ENCODE results near the gene TMEM232. TPM values are rescaled to one million over a fixed set of nuclear protein-coding genes. Genes with fewer than 3 reads are reported as not detected.

The TMEM232 gene
- total and polyA plus RNA-seq, 7 experiments from 2014 or later = 0.43 to 3.0 (median 1.8) TPM

DNA sequence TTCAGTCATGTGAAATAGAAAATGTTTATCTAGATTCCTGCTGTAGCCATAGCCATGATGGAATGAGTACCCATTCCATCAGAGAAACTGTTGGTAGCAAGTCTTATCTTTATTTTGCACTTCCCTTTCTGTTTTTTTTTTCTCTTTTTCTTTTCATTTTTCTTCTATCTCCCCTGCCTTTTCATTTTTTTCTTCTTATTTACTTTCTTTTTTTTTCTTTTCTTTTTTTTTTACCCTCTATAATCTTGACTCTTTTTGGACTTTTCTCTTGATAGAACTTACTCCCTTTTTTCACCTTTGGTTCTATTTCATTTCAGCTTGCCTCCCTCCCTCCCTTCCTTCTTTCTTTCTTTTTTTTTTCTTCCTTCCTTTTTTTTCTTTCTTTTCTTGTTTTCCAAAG lies 27.7 kb upstream of the TMEM232 start:
- CTCF ChIA-PET = no interaction called here
- no peaks in the 10 kb centered on the region for H3K9me3 Mint-ChIP-seq
- H3K27me3 ChIP-seq (ENCODE audit: control insufficient read depth in 2 of 2, insufficient read depth in 2 of 2, low read length in 2 of 2) = no peaks in the 10 kb centered on the region
- H3K27me3 Mint-ChIP-seq = no peaks in the 10 kb centered on the region
- no peaks in the 10 kb centered on the region for H3K9me3 ChIP-seq (ENCODE audit: control insufficient read depth in 2 of 3, low read length in 3 of 3)
- H3K36me3 ChIP-seq (ENCODE audit: control insufficient read depth in 2 of 3, insufficient read depth in 3 of 3, low read length in 3 of 3) = peaks cover 0 to 18% (median 0%) of the 10 kb centered on the region in 3 experiments
- DNase-seq (no peak), ATAC-seq (no peak)
- peaks cover 0 to 40% (median 17%) of the 10 kb centered on the region in 5 donors for H3K36me3 Mint-ChIP-seq
- no peak overlapping the region for H3K4me3 ChIP-seq (ENCODE audit: low read length)
- H3K27ac Mint-ChIP-seq = peak overlapping the region in 4 of 9 donors; percentile 20 to 88 (median 66)
- POLR2A ChIA-PET = no interaction called here
- H3K4me1 ChIP-seq (ENCODE audit: control insufficient read depth in 2 of 2, insufficient read depth in 2 of 2, low read length in 2 of 2) = peaks cover 0 to 12% of the 10 kb centered on the region in 2 donors
- H3K4me3 Mint-ChIP-seq = peak overlapping the region in 1 of 10 donors; percentile 72
- no peak overlapping the region for H3K27ac ChIP-seq (ENCODE audit: low read depth, low read length)
- intact Hi-C loops (cut with micrococcal nuclease) = loop anchor here in 1 of 2 donors (5.0 kb wide), 5 partner anchors 478 to 1408 kb away; partner anchors contain the start of genes NREP and STARD4
- H3K4me1 Mint-ChIP-seq = peaks cover 14 to 47% (median 29%) of the 10 kb centered on the region in 7 donors

DNA sequence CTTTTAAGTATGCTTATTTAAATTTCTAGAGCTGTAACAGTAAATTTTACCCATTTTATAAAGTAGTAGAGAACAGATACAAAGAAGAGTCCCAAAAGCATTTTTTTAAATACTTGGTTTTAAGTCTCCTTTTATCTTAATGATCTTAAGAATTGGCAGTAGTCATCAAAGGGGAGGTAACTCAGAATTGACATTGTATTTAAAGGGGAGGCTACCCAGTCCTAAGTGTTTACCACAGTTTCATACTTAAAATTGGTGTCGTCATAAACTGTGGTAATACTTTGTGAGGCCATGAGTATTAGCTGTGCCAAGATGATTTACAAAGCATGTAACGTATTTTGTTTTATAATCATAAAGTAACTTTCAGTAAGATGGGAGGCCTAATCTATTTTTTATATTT lies 27.1 kb upstream of the TMEM232 start:
- Histone ChIP-seq H3K27ac (ENCODE audit: low read depth, low read length) (no peak overlapping the region), H3K27me3 (ENCODE audit: control insufficient read depth in 2 of 2, insufficient read depth in 2 of 2, low read length in 2 of 2) (no peaks in the 10 kb centered on the region), H3K4me1 (ENCODE audit: control insufficient read depth in 2 of 2, insufficient read depth in 2 of 2, low read length in 2 of 2) (peaks cover 0 to 12% of the 10 kb centered on the region in 2 donors), H3K36me3 (ENCODE audit: control insufficient read depth in 2 of 3, insufficient read depth in 3 of 3, low read length in 3 of 3) (peaks cover 0 to 21% (median 0%) of the 10 kb centered on the region in 3 experiments), H3K9me3 (ENCODE audit: control insufficient read depth in 2 of 3, low read length in 3 of 3) (no peaks in the 10 kb centered on the region), H3K4me3 (ENCODE audit: low read length) (no peak overlapping the region)
- ChIA-PET CTCF (no interaction called here), POLR2A (no interaction called here)
- peak overlapping the region in 2 of 9 donors; percentile 47 to 84 for H3K27ac Mint-ChIP-seq
- no peaks in the 10 kb centered on the region for H3K27me3 Mint-ChIP-seq
- DNase-seq (no peak), ATAC-seq (no peak)
- peaks cover 4 to 46% (median 22%) of the 10 kb centered on the region in 5 donors for H3K36me3 Mint-ChIP-seq
- H3K9me3 Mint-ChIP-seq = no peaks in the 10 kb centered on the region
- intact Hi-C loops (cut with micrococcal nuclease) = loop anchor here in 1 of 2 donors (2.0 to 5.0 kb wide), 7 partner anchors 339 to 1409 kb away; partner anchors contain the start of genes NREP, STARD4 and WDR36
- peaks cover 15 to 51% (median 35%) of the 10 kb centered on the region in 7 donors for H3K4me1 Mint-ChIP-seq
- H3K4me3 Mint-ChIP-seq = no peak overlapping the region

DNA sequence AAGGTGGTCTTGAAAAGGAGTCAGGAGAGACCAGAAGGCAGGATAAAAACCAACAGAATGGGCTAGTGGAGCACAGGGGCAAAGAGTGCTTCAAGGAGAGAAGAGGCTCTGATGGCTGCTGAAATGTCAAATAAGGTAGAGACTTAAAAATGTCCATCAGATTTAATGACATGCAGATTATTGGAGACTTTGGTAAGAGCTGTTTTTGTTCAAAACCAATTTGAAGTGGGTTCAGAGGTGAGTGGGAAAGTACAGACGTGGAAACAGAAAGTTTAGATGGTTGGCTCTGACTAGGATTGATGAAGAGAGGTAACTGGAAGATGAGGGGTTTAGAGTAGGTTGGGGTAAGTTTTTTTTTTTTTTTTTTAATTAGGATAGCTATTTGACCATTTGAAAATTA lies 26.5 kb upstream of the TMEM232 start:
- peaks cover 4 to 43% (median 21%) of the 10 kb centered on the region in 5 donors for H3K36me3 Mint-ChIP-seq
- POLR2A ChIA-PET = no interaction called here

DNA sequence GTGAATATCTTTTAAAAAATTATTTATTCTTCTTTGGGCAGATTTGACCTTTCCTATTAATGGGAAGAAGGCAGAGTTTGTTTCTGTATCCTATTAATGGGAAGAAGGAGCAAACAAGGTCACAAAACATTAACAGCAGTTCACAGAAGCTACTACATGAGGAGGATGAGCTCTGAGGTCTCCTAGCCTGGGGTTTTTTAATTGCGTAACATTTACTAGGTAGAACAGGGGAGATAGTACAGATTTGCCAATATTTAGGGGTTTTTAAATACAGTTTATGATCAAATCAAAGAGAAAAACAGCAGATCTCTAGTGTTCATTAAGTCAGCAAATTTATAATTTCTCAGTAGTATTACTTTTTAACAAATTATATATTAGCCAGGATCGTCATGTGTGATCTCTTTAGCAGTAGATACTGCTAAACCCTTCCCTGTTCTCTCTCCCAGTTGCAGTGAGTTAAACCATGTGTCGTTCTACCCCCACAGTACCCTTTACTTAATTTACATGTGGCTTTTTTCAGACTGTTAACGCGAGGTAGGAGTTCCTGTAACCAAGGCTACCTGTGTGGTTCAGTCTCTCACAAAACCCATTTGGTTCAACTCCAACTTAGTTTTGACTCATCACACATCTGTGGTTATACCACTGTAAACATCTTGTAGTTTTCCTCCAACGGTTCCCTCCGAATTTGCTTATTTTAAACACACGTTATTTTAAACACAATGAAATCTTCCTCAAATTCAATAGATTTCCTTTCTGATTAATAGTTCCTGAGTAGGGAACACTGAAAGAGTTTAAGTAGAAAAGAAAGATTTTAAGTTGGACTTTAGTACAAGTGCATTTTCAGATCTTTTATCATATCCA lies 25.7 kb upstream of the TMEM232 start:
- no peak overlapping the region for H3K27ac ChIP-seq (ENCODE audit: low read depth, low read length)
- no peaks in the 10 kb centered on the region for H3K27me3 Mint-ChIP-seq
- H3K36me3 ChIP-seq (ENCODE audit: control insufficient read depth in 2 of 3, insufficient read depth in 3 of 3, low read length in 3 of 3) = peaks cover 0 to 26% (median under 1%) of the 10 kb centered on the region in 3 experiments
- peak overlapping the region in 1 of 10 donors; percentile 68 for H3K4me3 Mint-ChIP-seq
- no peaks in the 10 kb centered on the region for H3K27me3 ChIP-seq (ENCODE audit: control insufficient read depth in 2 of 2, insufficient read depth in 2 of 2, low read length in 2 of 2)
- peaks cover 0 to 12% of the 10 kb centered on the region in 2 donors for H3K4me1 ChIP-seq (ENCODE audit: control insufficient read depth in 2 of 2, insufficient read depth in 2 of 2, low read length in 2 of 2)
- H3K36me3 Mint-ChIP-seq = peaks cover 4 to 44% (median 24%) of the 10 kb centered on the region in 5 donors
- POLR2A ChIA-PET = no interaction called here
- H3K4me3 ChIP-seq (ENCODE audit: low read length) = no peak overlapping the region
- CTCF ChIA-PET = no interaction called here
- peaks cover 15 to 47% (median 34%) of the 10 kb centered on the region in 7 donors for H3K4me1 Mint-ChIP-seq
- ATAC-seq = peak; percentile 82
- H3K9me3 ChIP-seq (ENCODE audit: control insufficient read depth in 2 of 3, low read length in 3 of 3) = no peaks in the 10 kb centered on the region
- H3K27ac Mint-ChIP-seq = peak overlapping the region in 8 of 9 donors; percentile 5 to 84 (median 59)
- intact Hi-C loops (cut with micrococcal nuclease) = loop anchor here in 1 of 2 donors (1.0 to 5.0 kb wide), 8 partner anchors 13 to 1410 kb away; partner anchors contain the start of genes NREP, SLC25A46, STARD4 and WDR36
- peak in 2 of 9 donors; percentile 8 to 30 for DNase-seq
- no peaks in the 10 kb centered on the region for H3K9me3 Mint-ChIP-seq

More for the DNA sequence above, 26.5 kb upstream of the TMEM232 start:
- H3K4me3 ChIP-seq (ENCODE audit: low read length) = no peak overlapping the region
- Mint-ChIP-seq H3K9me3 (no peaks in the 10 kb centered on the region), H3K27ac (peak overlapping the region; percentile 14 to 84 (median 48)), H3K4me3 (peak overlapping the region in 2 of 10 donors; percentile 10 to 68), H3K4me1 (peaks cover 15 to 47% (median 35%) of the 10 kb centered on the region in 7 donors), H3K27me3 (no peaks in the 10 kb centered on the region)
- no peaks in the 10 kb centered on the region for H3K9me3 ChIP-seq (ENCODE audit: control insufficient read depth in 2 of 3, low read length in 3 of 3)
- H3K36me3 ChIP-seq (ENCODE audit: control insufficient read depth in 2 of 3, insufficient read depth in 3 of 3, low read length in 3 of 3) = peaks cover 0 to 23% (median 0%) of the 10 kb centered on the region in 3 experiments
- DNase-seq = no peak
- peaks cover 0 to 12% of the 10 kb centered on the region in 2 donors for H3K4me1 ChIP-seq (ENCODE audit: control insufficient read depth in 2 of 2, insufficient read depth in 2 of 2, low read length in 2 of 2)
- no peak overlapping the region for H3K27ac ChIP-seq (ENCODE audit: low read depth, low read length)
- ATAC-seq = no peak
- H3K27me3 ChIP-seq (ENCODE audit: control insufficient read depth in 2 of 2, insufficient read depth in 2 of 2, low read length in 2 of 2) = no peaks in the 10 kb centered on the region
- intact Hi-C loops (cut with micrococcal nuclease) = loop anchor here in 1 of 2 donors (1.0 to 5.0 kb wide), 8 partner anchors 14 to 1409 kb away; partner anchors contain the start of genes NREP, SLC25A46, STARD4 and WDR36
- CTCF ChIA-PET = no interaction called here

DNA sequence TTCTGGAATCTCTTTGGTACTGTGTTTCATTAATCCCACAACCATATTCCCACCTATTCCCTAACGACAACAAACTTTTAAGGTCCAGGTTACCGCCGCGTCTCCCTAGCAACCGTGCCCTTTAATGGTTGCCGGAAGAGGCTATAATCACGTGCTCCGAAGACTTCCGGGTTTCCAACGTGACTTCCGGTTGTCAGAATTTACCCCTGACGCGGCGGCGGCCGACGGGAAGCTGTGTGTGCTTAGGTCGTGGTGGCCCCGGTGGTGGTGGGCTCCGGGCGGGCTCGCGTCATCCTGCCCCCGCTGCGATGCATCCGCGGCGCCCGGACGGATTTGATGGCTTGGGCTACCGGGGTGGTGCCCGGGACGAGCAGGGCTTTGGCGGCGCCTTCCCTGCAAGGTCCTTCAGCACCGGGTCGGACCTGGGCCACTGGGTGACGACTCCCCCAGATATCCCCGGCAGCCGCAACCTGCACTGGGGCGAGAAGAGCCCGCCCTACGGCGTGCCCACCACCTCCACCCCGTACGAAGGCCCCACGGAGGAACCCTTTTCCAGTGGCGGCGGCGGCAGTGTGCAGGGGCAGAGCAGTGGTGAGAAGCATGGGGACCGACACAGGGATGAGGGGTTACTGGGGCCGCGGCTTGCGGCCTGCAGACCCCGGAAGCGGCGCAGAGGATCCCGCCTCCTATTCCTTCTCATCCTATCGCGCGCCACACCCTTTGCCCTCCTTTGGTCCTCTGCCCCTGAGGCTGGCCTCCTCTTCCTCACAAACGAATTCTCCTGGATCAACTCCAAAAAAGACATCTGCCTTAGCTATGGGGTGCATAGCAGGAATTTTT lies 12.6 kb upstream of the TMEM232 start, which contains the start of gene SLC25A46:
TSS of gene SLC25A46 (plus strand) at position 196 of the 840 bp plus-strand sequence. CDS start at position 309, 113 bp downstream.
- Mint-ChIP-seq H3K4me3 (peak within 1 kb of the TSS; percentile 90 to 100 (median 96)), H3K27ac (peak within 1 kb of the TSS; percentile 91 to 100 (median 96)), H3K9me3 (peaks cover 0 to 2% (median 0%) of the 10 kb centered on the region in 11 donors), H3K27me3 (peaks cover 4 to 19% (median 6%) of the 10 kb centered on the region in 5 donors), H3K36me3 (peaks cover 0 to 5% (median 0%) of the 10 kb centered on the region in 5 donors), H3K4me1 (peaks cover 14 to 45% (median 34%) of the 10 kb centered on the region in 7 donors)
- Histone ChIP-seq H3K4me1 (ENCODE audit: control insufficient read depth in 2 of 2, insufficient read depth in 2 of 2, low read length in 2 of 2) (peaks cover 4 to 15% of the 10 kb centered on the region in 2 donors), H3K27me3 (ENCODE audit: control insufficient read depth in 2 of 2, insufficient read depth in 2 of 2, low read length in 2 of 2) (no peaks in the 10 kb centered on the region), H3K36me3 (ENCODE audit: control insufficient read depth in 2 of 3, insufficient read depth in 3 of 3, low read length in 3 of 3) (peaks cover 0 to 5% (median 0%) of the 10 kb centered on the region in 3 experiments), H3K4me3 (ENCODE audit: low read length) (peak within 1 kb of the TSS; percentile 96), H3K27ac (ENCODE audit: low read depth, low read length) (peak within 1 kb of the TSS; percentile 86), H3K9me3 (ENCODE audit: control insufficient read depth in 2 of 3, low read length in 3 of 3) (no peaks in the 10 kb centered on the region)
- DNase-seq (peak; percentile 75 to 92 (median 91)), ATAC-seq (peak; percentile 92)
- CTCF ChIA-PET = interaction anchor here (0.9 to 1.2 kb wide), 2 partner anchors 17 kb away, joined by 3 to 4 read pairs; no protein-coding TSS in a partner anchor
- intact Hi-C loops (cut with micrococcal nuclease) = loop anchor here (1.0 to 10.0 kb wide), 20 partner anchors 13 to 1991 kb away; partner anchors contain the start of genes NREP (in 2 of the 2), STARD4 (in 2 of the 2), TMEM232 (in 2 of the 2) and WDR36 (in 2 of the 2)
- POLR2A ChIA-PET = interaction anchor here (1.3 to 1.8 kb wide), 2 partner anchors 13 to 353 kb away, joined by 4 to 7 read pairs; partner anchors contain the start of genes TMEM232 and WDR36

Measured in naive thymus-derived CD4-positive, alpha-beta T cell (primary cell).